ENCODE results near the gene AZU1. TPM values are rescaled to one million over a fixed set of nuclear protein-coding genes. Genes with fewer than 3 reads are reported as not detected.
"Not testable (repeated sequence)": the region's sequence is repeated elsewhere in the genome, so short reads cannot be mapped to it uniquely, and the experiment has no call there.

Gene AZU1
- total RNA-seq, 2 experiments from 2014 or later: not detected

DNA sequence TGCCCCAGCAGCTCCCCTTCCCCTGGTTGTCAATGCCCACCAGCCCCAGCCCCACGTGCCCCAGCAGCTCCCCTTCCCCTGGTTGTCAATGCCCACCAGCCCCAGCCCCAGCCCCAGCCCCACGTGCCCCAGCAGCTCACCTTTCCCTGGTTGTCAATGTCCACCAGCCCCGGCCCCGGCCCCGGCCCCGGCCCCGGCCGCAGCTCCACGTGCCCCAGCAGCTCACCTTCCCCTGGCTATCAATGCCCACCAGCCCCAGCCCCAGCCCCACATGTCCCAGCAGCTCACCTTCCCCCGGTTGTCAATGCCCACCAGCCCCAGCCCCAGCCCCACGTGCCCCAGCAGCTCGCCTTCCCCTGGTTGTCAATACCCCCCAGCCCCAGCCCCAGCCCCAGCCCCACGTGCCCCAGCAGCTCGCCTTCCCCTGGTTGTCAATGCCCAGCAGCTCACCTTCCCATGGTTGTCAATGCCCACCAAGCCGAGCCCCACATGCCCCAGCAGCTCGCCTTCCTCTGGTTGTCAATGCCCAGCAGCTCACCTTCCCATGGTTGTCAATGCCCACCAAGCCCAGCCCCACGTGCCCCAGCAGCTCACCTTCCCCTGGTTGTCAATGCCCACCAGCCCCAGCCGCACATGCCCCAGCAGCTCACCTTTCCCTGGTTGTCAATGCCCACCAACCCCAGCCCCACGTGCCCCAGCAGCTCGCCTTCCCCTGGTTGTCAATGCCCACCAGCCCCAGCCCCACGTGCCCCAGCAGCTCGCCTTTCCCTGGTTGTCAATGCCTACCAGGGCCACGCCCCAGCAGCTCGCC is 51.3 kb downstream of the AZU1 start:
- CTCF ChIA-PET: not testable (repeated sequence)
- POLR2A ChIA-PET: interaction anchor here (0.6 kb wide), 1 partner anchor 1111 kb away, joined by 3 read pairs; no protein-coding TSS in a partner anchor

DNA sequence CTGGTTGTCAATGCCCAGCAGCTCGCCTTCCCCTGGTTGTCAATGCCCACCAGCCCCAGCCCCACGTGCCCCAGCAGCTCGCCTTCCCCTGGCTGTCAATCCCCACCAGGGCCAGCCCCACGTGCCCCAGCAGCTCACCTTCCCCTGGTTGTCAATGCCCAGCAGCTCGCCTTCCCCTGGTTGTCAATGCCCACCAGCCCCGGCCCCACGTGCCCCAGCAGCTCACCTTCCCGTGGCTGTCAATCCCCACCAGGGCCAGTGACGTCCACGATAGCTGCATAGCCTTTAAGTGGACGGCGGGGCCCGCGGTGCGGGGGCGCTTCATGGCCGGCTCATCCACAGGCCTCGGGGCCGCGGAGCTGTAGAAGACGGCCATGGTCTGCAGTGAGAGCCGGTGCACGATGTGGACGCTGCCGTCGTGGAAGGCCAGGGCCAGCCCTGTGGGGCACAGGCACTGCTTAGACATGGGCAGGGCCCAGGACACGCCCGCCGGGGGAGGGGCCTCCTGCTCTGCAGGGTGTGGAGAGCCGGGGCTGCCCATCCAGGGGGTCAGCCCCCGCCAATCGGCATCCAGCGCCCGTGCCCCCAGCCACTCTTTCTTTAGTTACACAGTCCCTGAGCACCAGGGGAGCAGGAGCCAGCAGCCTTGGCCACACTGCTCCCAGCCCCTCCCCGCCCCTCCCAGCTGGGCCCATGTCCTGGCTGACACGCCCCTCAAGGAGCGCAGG is 52.2 kb downstream of the AZU1 start:
- ChIA-PET CTCF (no interaction called here), POLR2A (no interaction called here)

Other genes with a start within 250 kb of the AZU1 start
- gene HCN2, start 238.0 kb upstream of the AZU1 start, total RNA-seq: under 1 TPM; 0.40 to 0.55 TPM
- 10 to 100 TPM; 79.9 to 81.1 TPM for gene POLRMT, start 194.3 kb upstream of the AZU1 start, total RNA-seq
- gene FGF22, start 188.0 kb upstream of the AZU1 start, total RNA-seq: not detected
- gene RNF126, start 164.6 kb upstream of the AZU1 start, total RNA-seq: 100 to 1,000 TPM; 104 to 110 TPM
- gene FSTL3, start 151.4 kb upstream of the AZU1 start, total RNA-seq: 1 to 10 TPM; 7.5 to 8.6 TPM
- not detected for gene PRSS57, start 132.4 kb upstream of the AZU1 start, total RNA-seq
- under 1 TPM in 1 of 2 experiments, not detected in 1; 0.13 TPM for gene PALM, start 118.9 kb upstream of the AZU1 start, total RNA-seq
- gene MISP, start 76.7 kb upstream of the AZU1 start, total RNA-seq: not detected
- gene PTBP1, start 30.4 kb upstream of the AZU1 start, total RNA-seq: 100 to 1,000 TPM; 872 to 908 TPM
- gene PLPPR3, start 5.9 kb upstream of the AZU1 start, total RNA-seq: not detected
- gene PRTN3, start 13.2 kb downstream of the AZU1 start, total RNA-seq: not detected
- not detected for gene ELANE, start 24.5 kb downstream of the AZU1 start, total RNA-seq
- gene CFD, start 31.8 kb downstream of the AZU1 start, total RNA-seq: 1 to 10 TPM; 1.4 to 1.7 TPM
- 10 to 100 TPM; 42.8 to 46.8 TPM for gene MED16, start 65.3 kb downstream of the AZU1 start, total RNA-seq
- not detected for gene RNU6-9, start 65.6 kb downstream of the AZU1 start, total RNA-seq
- gene R3HDM4, start 85.4 kb downstream of the AZU1 start, total RNA-seq: 10 to 100 TPM; 55.8 to 56.9 TPM
- gene KISS1R, start 89.5 kb downstream of the AZU1 start, total RNA-seq: 1 to 10 TPM; 6.7 to 7.2 TPM
- 10 to 100 TPM; 18.8 to 19.0 TPM for gene ARID3A, start 98.2 kb downstream of the AZU1 start, total RNA-seq
- gene WDR18, start 156.5 kb downstream of the AZU1 start, total RNA-seq: 100 to 1,000 TPM; 121 to 126 TPM
- gene GRIN3B, start 172.6 kb downstream of the AZU1 start, total RNA-seq: not detected
- 100 to 1,000 TPM; 132 to 141 TPM for gene TMEM259, start 193.3 kb downstream of the AZU1 start, total RNA-seq
- not detected for gene RNU6-2, start 193.7 kb downstream of the AZU1 start, total RNA-seq
- 10 to 100 TPM; 64.2 to 71.2 TPM for gene CNN2, start 198.8 kb downstream of the AZU1 start, total RNA-seq
- gene ABCA7, start 212.3 kb downstream of the AZU1 start, total RNA-seq: 10 to 100 TPM; 16.1 to 17.2 TPM
- 100 to 1,000 TPM; 148 to 154 TPM for gene ARHGAP45, start 239.3 kb downstream of the AZU1 start, total RNA-seq

All from activated CD8-positive, alpha-beta memory T cell treated with anti-CD3 and anti-CD28 coated beads for 36 hours (primary cell).